ENCODE data around the gene SSH2.
"Not testable (repeated sequence)": the region's sequence is repeated elsewhere in the genome, so short reads cannot be mapped to it uniquely, and the experiment has no call there.

Gene SSH2

GRCh38 chr17:29927546-29927945 lies 2.5 kb downstream of the SSH2 start:
- no peak for DNase-seq

DNA sequence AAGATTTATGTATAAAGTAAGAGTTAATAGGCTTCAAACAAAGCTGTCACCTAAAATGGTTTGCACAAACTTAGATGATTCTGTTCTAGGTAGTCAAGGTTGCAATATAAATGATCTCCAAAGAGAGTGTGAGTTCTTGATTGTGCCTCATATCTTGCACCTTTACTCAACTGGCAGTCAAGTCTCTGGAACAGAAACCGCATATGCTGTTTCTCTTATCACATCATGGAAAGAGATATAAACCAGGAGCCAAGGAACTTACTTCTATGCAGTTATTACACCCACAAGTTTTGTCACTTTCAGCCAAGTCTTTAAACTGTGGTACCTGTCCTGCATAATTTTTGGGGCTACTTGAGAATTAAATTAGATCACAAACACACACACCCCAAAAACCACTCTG lies 5.2 kb downstream of the SSH2 start:
- DNase-seq: no peak

DNA sequence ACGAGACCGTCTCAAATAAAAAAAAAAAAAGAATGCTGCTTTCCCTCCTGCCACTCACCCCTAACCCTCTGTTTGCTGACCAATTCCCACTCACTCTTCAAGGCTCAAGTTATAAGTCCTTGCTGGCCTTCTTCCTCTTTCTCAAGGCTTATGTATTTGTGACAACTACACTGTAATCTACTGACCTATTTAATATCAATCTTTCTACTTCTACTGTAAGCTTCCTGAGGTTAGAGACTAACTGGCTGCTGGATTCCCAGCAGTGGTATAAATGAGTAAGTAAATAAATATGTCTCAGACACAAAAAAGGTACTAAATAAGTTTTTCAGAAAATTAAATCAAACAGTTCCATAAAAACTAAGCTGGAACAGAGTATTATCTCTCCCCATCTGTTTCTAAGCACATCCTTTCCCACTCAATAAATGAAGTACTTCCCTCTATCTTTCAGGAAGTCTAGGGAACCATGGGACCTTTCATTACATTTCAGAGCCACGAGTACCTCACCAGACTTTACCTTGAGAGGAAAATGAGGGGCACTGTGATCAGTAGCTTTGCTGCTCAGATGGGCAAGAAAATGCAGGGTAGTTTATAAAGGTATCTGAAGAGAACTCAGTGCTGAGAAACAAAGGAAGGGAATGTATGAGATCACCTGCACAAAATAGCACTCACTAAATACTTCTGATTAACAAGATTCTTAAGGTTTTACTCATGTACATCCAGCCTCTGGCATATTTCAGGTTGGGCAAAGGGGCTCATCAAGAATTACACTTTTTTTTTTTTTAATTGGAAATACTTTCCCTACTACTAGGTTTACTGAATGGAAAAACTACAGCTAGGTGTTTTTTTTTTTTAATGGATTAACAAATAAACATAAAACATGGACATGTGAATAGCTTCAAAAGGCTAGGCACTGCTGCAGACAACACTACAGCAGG lies 10.8 kb downstream of the SSH2 start:
- DNase-seq: no peak

DNA sequence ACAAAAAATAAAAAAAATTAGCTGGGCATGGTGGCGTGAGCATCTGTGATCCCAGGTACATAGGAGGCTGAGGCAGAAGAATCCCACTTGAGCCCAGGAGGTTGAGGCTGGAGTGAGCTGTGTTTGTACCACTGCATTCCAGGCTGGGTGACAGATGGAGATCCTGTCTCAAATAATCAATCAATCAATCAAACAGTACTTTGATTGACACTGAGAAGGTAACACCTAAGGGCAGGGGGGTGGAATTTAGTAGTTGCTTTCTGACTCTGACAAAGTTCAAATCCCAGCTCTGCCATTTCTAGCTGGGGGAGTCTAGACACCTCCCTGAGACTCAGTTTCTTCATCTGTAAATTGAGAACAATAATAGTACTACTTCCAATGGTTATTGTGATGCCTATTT lies 12.0 kb downstream of the SSH2 start:
- no peak for DNase-seq

DNA sequence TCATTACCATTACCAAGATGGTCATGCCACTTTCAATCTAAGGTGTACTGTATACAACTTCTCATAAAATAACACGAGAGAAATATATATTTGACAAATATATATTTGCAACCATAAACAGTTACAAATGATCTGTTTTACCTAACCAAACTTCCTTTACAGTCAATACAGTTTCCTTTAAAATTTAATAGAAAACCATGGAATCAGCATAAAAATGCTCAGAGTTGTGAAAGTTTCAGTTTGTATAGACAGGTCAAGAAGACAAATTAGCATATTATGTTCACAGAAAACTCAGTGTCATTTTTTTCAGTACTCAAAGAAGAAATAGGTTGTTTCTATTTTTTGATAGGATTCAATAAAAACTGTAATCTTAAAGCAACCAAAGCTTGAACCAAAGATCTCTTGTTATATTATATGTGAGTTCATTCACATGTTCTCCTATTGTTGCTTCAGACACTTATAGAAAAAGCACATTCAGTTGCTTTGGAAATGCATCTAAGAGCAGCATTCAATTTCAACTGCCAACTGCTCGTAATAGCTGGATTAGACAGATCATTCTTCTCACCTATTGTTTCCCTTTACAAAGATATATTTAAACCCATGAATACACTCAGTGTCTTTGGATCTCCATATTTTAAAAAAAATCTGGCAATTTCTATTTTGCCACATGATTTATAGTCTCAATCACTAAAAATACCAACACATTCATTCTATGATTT lies 15.1 kb downstream of the SSH2 start:
- peak; percentile 32 for DNase-seq

DNA sequence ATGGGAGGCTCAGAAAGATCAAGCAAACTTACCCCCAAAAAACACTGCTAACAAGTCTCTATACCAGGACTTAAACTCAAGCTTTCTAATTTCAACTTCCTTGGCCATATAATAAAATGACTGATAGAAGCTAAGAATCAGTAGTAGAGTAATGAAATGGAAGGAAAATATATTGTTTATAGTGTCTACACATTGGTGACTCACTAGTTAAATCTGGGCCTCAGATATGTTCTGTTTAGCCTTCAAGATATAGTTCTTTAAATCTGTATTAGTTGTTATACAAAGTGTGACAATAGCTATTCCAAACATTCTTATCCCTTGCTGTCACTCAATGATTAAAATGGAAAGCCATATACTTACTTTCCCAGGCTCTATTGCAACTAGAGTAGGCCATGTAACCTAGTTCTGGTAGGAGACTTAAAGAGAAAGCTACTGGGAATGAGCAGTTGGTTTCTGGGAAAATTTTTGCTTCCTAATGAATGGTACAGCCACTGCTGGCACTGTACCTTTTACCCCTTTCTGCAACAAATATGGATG lies 18.3 kb downstream of the SSH2 start:
- no peak for DNase-seq

DNA sequence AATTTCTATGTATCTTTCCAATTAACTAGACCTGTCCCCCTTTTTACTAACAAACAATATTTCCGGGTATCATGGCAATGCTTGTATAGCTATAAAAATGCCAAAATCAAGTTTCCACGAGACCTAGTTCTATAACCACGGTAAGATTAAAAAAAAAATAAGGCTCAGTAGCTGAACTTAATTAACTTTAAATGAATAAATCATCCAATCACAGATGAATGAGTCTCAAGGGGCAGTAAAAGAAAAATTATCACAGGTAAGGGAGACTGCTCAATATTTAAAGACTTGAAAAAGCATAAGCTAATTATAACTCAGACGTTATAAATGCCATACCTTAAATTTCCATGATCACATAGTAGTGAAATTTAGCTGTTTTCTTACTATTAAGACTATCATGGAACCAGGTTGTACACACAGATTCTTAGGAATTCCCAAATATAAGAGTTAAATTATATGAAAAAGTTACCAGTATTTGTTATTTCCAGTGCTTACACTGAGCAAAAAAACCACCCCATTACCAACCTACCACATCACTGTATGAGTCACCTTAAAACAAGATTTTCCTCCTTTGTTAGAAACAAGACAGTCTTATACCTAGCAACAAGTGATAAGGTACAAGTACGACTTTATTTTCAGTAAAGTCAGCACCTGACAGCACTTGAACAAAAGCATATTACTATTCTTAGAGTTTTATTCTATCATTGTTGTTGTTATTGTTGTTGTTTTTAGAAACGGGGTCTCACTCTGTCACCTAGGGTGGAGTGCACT lies 20.6 kb downstream of the SSH2 start:
- no peak for DNase-seq

DNA sequence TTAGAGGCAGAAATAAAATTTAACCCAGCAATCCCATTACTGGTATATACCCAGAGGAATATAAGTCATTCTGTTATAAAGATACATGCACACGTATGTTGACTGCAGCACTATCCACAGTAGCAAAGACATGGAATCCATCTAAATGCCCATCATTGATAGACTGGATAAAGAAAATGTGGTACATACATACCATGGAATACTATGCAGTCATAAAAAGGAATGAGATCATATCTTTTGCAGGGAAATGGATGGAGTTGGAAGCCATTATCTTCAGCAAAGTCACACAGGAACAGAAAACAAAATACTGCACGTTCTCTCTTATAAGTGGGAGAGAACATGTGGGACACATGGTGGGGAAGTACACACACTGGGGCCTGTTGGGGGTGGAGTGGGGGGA lies 23.1 kb downstream of the SSH2 start:
- DNase-seq: no peak

- no peak for DNase-seq
Measured at GRCh38 chr17:29905879-29906167, 24.2 kb downstream of the SSH2 start.

GRCh38 chr17:29905086-29905878 lies 24.7 kb downstream of the SSH2 start:
- DNase-seq: no peak

- no peak for DNase-seq
Measured at GRCh38 chr17:29903471-29903870, 26.6 kb downstream of the SSH2 start.

DNA sequence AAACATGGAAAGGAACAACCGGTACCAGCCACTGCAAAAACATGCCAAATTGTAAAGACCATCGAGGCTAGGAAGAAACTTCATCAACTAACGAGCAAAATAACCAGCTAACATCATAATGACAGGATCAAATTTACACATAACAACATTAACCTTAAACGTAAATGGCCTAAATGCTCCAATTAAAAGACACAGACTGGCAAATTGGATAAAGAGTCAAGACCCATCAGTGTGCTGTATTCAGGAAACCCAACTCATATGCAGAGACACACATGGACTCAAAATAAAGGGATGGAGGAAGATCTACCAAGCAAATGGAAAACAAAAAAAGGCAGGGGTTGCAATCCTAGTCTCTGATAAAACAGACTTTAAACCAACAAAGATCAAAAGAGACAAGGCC lies 32.9 kb downstream of the SSH2 start:
- not testable (repeated sequence) for DNase-seq

GRCh38 chr17:29892201-29892600 lies 37.8 kb downstream of the SSH2 start:
- no peak for DNase-seq

- no peak for DNase-seq
Measured at GRCh38 chr17:29891131-29891530, 38.9 kb downstream of the SSH2 start.

DNA sequence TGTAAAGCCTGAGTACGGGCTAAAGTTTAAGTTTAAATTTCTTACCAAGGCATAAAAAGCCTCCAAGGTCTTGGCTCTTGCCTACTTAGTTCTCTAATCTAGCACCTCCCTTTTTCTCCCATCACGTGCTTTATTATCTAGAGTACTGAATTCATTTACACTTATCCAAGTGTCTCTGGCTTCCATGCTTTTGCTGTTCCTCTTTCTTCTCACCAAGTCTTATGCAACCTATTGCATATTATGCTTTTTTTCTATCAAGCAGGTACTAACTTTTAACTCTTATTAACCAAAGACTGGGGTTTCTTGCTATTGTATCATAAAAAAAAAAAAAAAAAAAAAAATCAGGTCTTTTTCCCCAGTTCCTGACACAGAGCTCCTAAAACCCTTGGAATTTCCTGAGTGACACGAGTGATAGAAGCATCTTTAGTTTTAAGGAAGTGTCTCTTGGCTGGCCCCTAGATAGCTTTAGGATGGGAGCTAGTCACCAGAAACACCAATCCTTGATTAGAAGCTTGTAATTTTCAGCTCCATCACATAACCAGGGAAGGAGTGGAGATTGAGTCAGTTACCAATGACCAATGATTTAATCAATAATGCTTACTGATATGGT lies 44.9 kb downstream of the SSH2 start:
- no peak for DNase-seq

DNA sequence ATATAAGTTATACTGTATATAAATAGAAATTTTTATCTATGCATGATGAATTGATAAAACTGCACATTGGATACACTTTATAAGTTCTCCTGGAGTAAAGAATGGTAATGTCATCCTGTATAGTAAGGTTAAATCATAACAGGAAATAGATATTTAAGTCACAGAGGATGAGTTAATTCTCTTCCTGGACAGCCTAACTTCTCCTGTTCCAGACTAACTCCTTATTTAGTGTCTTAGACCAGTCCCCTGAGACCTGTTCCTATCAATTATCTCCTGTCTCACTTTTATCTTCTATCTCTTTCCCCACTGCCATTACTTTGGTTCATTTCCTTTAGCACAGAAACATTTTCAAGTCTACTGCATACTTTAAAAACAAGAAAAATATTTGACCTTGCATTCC lies 46.5 kb downstream of the SSH2 start:
- no peak for DNase-seq

GRCh38 chr17:29881256-29881655 lies 48.8 kb downstream of the SSH2 start:
- DNase-seq: no peak

GRCh38 chr17:29880031-29880430 lies 50.0 kb downstream of the SSH2 start:
- DNase-seq: no peak

GRCh38 chr17:29874931-29875596 lies 55.0 kb downstream of the SSH2 start:
- no peak for DNase-seq

DNA sequence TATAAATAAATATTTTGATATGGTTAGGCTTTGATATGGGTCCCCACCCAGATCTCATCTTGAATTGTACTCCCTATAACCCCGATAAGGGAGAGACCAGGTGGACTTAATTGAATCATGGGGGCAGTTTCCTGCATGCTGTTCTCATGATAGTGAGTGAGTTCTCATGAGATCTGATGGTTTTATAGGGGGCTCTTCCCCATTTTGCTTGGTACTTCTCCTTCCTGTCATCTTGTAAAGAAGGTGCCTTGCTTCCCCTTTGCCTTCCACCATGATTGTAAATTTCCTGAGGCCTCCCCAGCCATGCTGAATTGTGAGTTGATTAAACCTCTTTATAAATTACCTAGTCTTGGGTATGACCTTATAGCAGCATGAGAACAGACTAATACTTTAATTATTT lies 55.7 kb downstream of the SSH2 start:
- not testable (repeated sequence) for DNase-seq

GRCh38 chr17:29873476-29873875 lies 56.6 kb downstream of the SSH2 start:
- no peak for DNase-seq
